A549 (cell line): ENCODE measurements around the gene ARHGAP11A. TPM values are rescaled to one million over a fixed set of nuclear protein-coding genes. Genes with fewer than 3 reads are reported as not detected.
A peak's percentile ranks its signal among the peaks of the same experiment; 100 is the strongest.

ENCODE experiments used
- ATAC-seq, 2 experiments: fragments of 200-7000 bp in 1 of 2; fragments of >200 bp in 1 of 2; cut with Nextera tagmentation in 1 of 2; cut with Tn5 transposase in 1 of 2; 3 replicates each; pipeline versions ENCODE4 v1.8.0 to v1.9.1; 2018 to 2020; ENCODE audit warnings: mild to moderate bottlenecking in 1 of 2, moderate library complexity in 1 of 2
- CTCF ChIA-PET: fragments of 300-600 bp; sonication (Branson Sonifier 250); formaldehyde crosslinking; extraction: SDS; loops from one replicate; lab custom pipeline; 2021; ENCODE audit warnings: antibody characterized with exemption, inconsistent platforms; lab: Yijun Ruan, JAX
- POLR2A ChIA-PET: fragments of 350-600 bp; formaldehyde crosslinking; extraction: SDS; loops from one replicate; lab custom pipeline; 2021; ENCODE audit warnings: antibody characterized with exemption, inconsistent platforms; lab: Yijun Ruan, JAX
- DNase-seq, 2 experiments: peaks; one replicate each; pipeline versions ENCODE4 v3.0.0 to v3.0.0-alpha.2; 2011 to 2016; ENCODE audit warnings: low read depth in 1 of 2, low spot score in 1 of 2
- FAIRE-seq: peaks from 2 replicates; lab custom pipeline; 2011; peaks lifted over from hg19 to GRCh38; lab: Jason Lieb, UNC
- H3K27ac ChIP-seq, 2 experiments: fragments of >200 bp; sonication (Bioruptor Twin); formaldehyde crosslinking; 3 replicates each; pipeline ENCODE4 v1.5.1; 2016 to 2017
- H3K4me1 ChIP-seq: fragments of >200 bp; sonication (Bioruptor Twin); formaldehyde crosslinking; 3 replicates; pipeline ENCODE4 v1.6.1; 2016
- H3K4me2 ChIP-seq: fragments of >200 bp; sonication (Bioruptor Twin); formaldehyde crosslinking; 3 replicates; pipeline ENCODE4 v1.6.1; 2016
- H3K4me3 ChIP-seq: fragments of >200 bp; sonication (Bioruptor Twin); formaldehyde crosslinking; 3 replicates; pipeline ENCODE4 v1.5.1; 2016
- H3K9me3 ChIP-seq: fragments of >200 bp; sonication (Bioruptor Twin); formaldehyde crosslinking; 3 replicates; pipeline ENCODE4 v1.6.1; 2016
- CEBPB ChIP-seq, 2 experiments: fragments of >200 bp in 1 of 2; sonication (Bioruptor Twin) in 1 of 2; formaldehyde crosslinking in 1 of 2; IDR thresholded peaks; 2 replicates each; pipeline ENCODE4 v1.6.1; 2012 to 2016
- EP300 ChIP-seq, 2 experiments: fragments of >200 bp; sonication (Bioruptor Twin); formaldehyde crosslinking; IDR thresholded peaks; 2 replicates in 1 of 2; 3 replicates in 1 of 2; pipeline ENCODE4 v1.6.1; 2016 to 2017
- ESRRA ChIP-seq: fragments of 150-350 bp; IDR thresholded peaks from 2 replicates; pipeline ENCODE4 v1.6.1; 2014; ENCODE audit warnings: mild to moderate bottlenecking, low read length, borderline replicate concordance
- FOSB ChIP-seq: fragments of 250-450 bp; sonication (Bioruptor Pico); IDR thresholded peaks from 2 replicates; pipeline ENCODE4 v1.5.0; 2020; ENCODE audit warnings: mild to moderate bottlenecking, moderate library complexity
- FOSL2 ChIP-seq, 2 experiments: fragments of 450-650 bp in 1 of 2; fragments of >200 bp in 1 of 2; sonication (Bioruptor Twin) in 1 of 2; formaldehyde crosslinking; IDR thresholded peaks; 2 replicates each; pipeline versions ENCODE4 v1.5.0 to v1.6.1; 2016 to 2020; ENCODE audit warnings: mild to moderate bottlenecking in 1 of 2, moderate library complexity in 1 of 2
- FOXS1 ChIP-seq: fragments of 250-450 bp; sonication (Bioruptor Pico); IDR thresholded peaks from 2 replicates; pipeline ENCODE4 v1.5.0; 2020; ENCODE audit warnings: mild to moderate bottlenecking, moderate library complexity
- GATA3 ChIP-seq: IDR thresholded peaks from 2 replicates; pipeline ENCODE4 v1.6.1; 2012; ENCODE audit warnings: borderline replicate concordance
- HOXB13 ChIP-seq: fragments of 250-450 bp; sonication (Bioruptor Pico); IDR thresholded peaks from 2 replicates; pipeline ENCODE4 v1.5.0; 2020; ENCODE audit warnings: low read depth, mild to moderate bottlenecking, moderate library complexity
- JUN ChIP-seq, 2 experiments: fragments of >200 bp; sonication (Bioruptor Twin); formaldehyde crosslinking; IDR thresholded peaks; 2 replicates in 1 of 2; 3 replicates in 1 of 2; pipeline ENCODE4 v1.6.1; 2016 to 2017
- JUNB ChIP-seq: fragments of >200 bp; sonication (Bioruptor Twin); formaldehyde crosslinking; IDR thresholded peaks from 2 replicates; pipeline ENCODE4 v1.6.1; 2016
- MAFK ChIP-seq: fragments of 450-650 bp; IDR thresholded peaks from 2 replicates; pipeline ENCODE4 v1.6.1; 2014; ENCODE audit not compliant: partially characterized antibody
- MAZ ChIP-seq: fragments of 150-350 bp; IDR thresholded peaks from 2 replicates; pipeline ENCODE4 v1.6.1; 2014; ENCODE audit warnings: antibody characterized with exemption, low read depth, low read length, borderline replicate concordance
- NR3C1 ChIP-seq: fragments of >200 bp; sonication (Bioruptor Twin); formaldehyde crosslinking; IDR thresholded peaks from 3 replicates; pipeline ENCODE4 v1.6.1; 2017
- RAD21 ChIP-seq, 2 experiments: fragments of >200 bp in 1 of 2; sonication (Bioruptor Twin) in 1 of 2; formaldehyde crosslinking in 1 of 2; IDR thresholded peaks in 1 of 2; conservative IDR thresholded peaks in 1 of 2; 2 replicates in 1 of 2; 3 replicates in 1 of 2; pipeline ENCODE4 v1.6.1; 2012 to 2018; ENCODE audit warnings: inconsistent platforms in 1 of 2
- RFX5 ChIP-seq: fragments of 450-650 bp; IDR thresholded peaks from 2 replicates; pipeline ENCODE4 v1.7.1; 2014; ENCODE audit warnings: antibody characterized with exemption, mild to moderate bottlenecking, moderate library complexity
- RNF2 ChIP-seq: fragments of 200-600 bp; sonication (generic); IDR thresholded peaks from 2 replicates; pipeline ENCODE4 v1.6.1; 2016; ENCODE audit warnings: low read depth, mild to moderate bottlenecking, antibody characterized with exemption, moderate library complexity, borderline replicate concordance
- SMC3 ChIP-seq: fragments of >200 bp; sonication (Bioruptor Twin); formaldehyde crosslinking; IDR thresholded peaks from 3 replicates; pipeline ENCODE4 v1.6.1; 2018; ENCODE audit warnings: inconsistent platforms
- SREBF2 ChIP-seq: fragments of 450-650 bp; IDR thresholded peaks from 2 replicates; pipeline ENCODE4 v1.6.1; 2014; ENCODE audit warnings: mild to moderate bottlenecking, moderate library complexity
- TP53 ChIP-seq: fragments of 250-450 bp; sonication (Bioruptor Pico); IDR thresholded peaks from 2 replicates; pipeline ENCODE4 v1.5.0; 2021; ENCODE audit warnings: mild to moderate bottlenecking, moderate library complexity
- ZFP36 ChIP-seq: fragments of 450-650 bp; IDR thresholded peaks from 2 replicates; pipeline ENCODE4 v1.6.1; 2014; ENCODE audit warnings: borderline replicate concordance; ENCODE audit not compliant: partially characterized antibody
- WGBS: methylation state at CpG from one replicate; pipeline ENCODE4 v1.1.6; 2017; ENCODE audit errors: missing lambda C conversion rate; 5-methylcytosine and 5-hydroxymethylcytosine counted together
- polyA plus RNA-seq, 4 experiments: library from polyadenylated mRNA; depleted of rRNA in 3 of 4; stranded (reverse); fragments of >200 nt; fragmentation: RNase III in 1 of 4; extraction: RNeasy Plus Mini Kit Qiagen cat#74134 plus additional on column Dnase treatment in 1 of 4; gene quantifications; 2 replicates in 3 of 4; 3 replicates in 1 of 4; pipeline ENCODE4 v1.2.3, GENCODE V29; 2011 to 2017
- TF ChIP-seq, protein P1 (sequence below): fragments of 250-450 bp; sonication (Bioruptor Pico); IDR thresholded peaks from 2 replicates; pipeline ENCODE4 v1.5.0; 2021; ENCODE audit warnings: mild to moderate bottlenecking, moderate library complexity, borderline replicate concordance
- TF ChIP-seq, protein P2 (sequence below): fragments of >200 bp; sonication (Bioruptor Twin); formaldehyde crosslinking; IDR thresholded peaks from 3 replicates; pipeline ENCODE4 v1.5.1; 2016
- TF ChIP-seq, protein P3 (sequence below): IDR thresholded peaks from 2 replicates; pipeline ENCODE4 v1.6.1; 2012
- TF ChIP-seq, protein P4 (sequence below): fragments of >200 bp; sonication (Bioruptor Twin); formaldehyde crosslinking; IDR thresholded peaks from 3 replicates; pipeline ENCODE4 v1.6.1; 2016
- TF ChIP-seq, protein P5 (sequence below): fragments of 150-350 bp; IDR thresholded peaks from 2 replicates; pipeline ENCODE4 v1.6.1; 2014; ENCODE audit warnings: low read depth, mild to moderate bottlenecking, low read length
- TF ChIP-seq, protein P6 (sequence below): fragments of >200 bp; sonication (Bioruptor Twin); formaldehyde crosslinking; IDR thresholded peaks from 2 replicates; pipeline ENCODE4 v1.6.1; 2016

Gene ARHGAP11A
- polyA plus RNA-seq, 2 of the 4 experiments (the other 2 are of a cell fraction): 39.3 to 121 TPM

DNA sequence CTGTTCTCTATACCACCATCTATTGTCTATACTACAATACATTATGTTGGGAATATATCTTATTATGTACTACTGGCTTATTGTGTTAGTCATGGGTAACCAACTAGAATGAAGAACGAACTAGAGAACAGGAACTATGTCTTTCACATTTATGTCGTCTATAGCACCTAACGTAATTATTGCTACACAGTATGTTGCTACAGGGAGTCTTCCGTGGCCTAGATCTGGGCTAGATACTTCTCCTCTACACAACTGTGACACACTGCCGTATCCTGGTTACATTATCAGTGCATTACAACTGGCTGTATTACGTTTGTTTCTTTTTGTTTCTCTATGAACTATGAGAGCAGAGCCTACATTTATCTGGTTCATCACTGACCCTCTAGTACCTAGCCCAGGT is 60.2 kb downstream of the ARHGAP11A start (continued):
- TF ChIP-seq, protein P1, sequence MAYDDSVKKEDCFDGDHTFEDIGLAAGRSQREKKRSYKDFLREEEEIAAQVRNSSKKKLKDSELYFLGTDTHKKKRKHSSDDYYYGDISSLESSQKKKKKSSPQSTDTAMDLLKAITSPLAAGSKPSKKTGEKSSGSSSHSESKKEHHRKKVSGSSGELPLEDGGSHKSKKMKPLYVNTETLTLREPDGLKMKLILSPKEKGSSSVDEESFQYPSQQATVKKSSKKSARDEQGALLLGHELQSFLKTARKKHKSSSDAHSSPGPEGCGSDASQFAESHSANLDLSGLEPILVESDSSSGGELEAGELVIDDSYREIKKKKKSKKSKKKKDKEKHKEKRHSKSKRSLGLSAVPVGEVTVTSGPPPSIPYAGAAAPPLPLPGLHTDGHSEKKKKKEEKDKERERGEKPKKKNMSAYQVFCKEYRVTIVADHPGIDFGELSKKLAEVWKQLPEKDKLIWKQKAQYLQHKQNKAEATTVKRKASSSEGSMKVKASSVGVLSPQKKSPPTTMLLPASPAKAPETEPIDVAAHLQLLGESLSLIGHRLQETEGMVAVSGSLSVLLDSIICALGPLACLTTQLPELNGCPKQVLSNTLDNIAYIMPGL (CRISPR knock-in tag): no peak
- TF ChIP-seq FOSB: no peak
- TF ChIP-seq, all 56 proteins: peak for 0

DNA sequence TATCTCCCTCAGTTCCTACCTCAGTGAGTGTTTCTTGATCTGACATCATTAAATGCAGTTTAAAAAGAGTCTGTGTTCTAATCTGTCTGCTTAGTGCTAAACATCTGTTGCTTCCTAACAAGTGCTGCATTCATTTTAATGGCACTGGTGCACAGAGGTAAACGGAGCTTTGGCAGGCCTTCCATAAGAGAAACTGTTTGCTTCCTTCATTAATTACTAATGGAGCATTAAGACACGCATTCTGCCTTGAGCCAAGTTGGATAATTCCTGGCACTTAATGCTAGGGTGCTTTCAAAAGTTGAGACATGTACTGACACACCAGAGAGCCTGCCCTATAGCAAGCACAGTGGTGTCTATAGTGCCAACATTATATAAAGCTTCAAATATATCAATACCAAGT is 60.9 kb downstream of the ARHGAP11A start:
- peak overlapping the region; percentile 41 to 77 for H3K27ac ChIP-seq
- no peak for DNase-seq
- H3K4me3 ChIP-seq: no peak overlapping the region
- FAIRE-seq: peak; percentile 70
- 63% methylated on average over 2 of the region's 2 CpGs for WGBS
- H3K4me2 ChIP-seq: peak overlapping the region; percentile 78
- no peaks in the 10 kb centered on the region for H3K9me3 ChIP-seq
- ATAC-seq: no peak
- CTCF ChIA-PET: interaction anchor here (1.2 to 2.9 kb wide), 7 partner anchors 13 to 456 kb away, joined by 3 to 33 read pairs (median 5); no protein-coding TSS in a partner anchor
- H3K4me1 ChIP-seq: peaks cover 40% of the 10 kb centered on the region
- POLR2A ChIA-PET: no interaction called here
- TF ChIP-seq HOXB13 (CRISPR knock-in tag) (no peak), FOXS1 (CRISPR knock-in tag) (no peak), GATA3 (no peak), SREBF2 (no peak), NR3C1 (no peak), MAFK (no peak), ESRRA (no peak), TP53 (CRISPR knock-in tag) (no peak)
- TF ChIP-seq, protein P2, sequence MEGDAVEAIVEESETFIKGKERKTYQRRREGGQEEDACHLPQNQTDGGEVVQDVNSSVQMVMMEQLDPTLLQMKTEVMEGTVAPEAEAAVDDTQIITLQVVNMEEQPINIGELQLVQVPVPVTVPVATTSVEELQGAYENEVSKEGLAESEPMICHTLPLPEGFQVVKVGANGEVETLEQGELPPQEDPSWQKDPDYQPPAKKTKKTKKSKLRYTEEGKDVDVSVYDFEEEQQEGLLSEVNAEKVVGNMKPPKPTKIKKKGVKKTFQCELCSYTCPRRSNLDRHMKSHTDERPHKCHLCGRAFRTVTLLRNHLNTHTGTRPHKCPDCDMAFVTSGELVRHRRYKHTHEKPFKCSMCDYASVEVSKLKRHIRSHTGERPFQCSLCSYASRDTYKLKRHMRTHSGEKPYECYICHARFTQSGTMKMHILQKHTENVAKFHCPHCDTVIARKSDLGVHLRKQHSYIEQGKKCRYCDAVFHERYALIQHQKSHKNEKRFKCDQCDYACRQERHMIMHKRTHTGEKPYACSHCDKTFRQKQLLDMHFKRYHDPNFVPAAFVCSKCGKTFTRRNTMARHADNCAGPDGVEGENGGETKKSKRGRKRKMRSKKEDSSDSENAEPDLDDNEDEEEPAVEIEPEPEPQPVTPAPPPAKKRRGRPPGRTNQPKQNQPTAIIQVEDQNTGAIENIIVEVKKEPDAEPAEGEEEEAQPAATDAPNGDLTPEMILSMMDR: no peak
- TF ChIP-seq, protein P3, sequence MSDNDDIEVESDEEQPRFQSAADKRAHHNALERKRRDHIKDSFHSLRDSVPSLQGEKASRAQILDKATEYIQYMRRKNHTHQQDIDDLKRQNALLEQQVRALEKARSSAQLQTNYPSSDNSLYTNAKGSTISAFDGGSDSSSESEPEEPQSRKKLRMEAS: no peak

DNA sequence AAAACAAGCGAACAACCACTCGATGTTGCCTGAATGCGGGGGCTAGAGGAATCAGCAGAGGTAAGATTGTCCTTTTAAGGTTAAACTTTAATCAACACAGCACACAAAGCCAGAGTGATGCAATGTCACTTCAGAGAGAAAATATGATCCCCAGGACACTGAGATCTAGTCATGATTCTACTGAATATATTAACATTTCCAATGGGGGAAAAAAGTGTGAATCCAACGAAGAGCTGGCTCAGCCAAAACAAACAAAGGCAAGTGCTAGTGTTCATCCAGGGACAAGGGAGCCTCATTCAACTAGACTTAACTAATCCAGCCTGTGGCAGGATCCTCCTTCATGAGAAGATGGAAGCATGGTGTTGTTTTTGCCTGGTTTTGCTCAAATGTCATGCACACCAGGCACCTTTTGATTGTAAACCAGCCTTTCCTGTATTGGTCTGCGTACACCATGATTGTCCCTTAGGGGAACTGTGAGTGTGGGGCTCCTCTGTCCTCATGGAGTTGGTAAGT is 62.0 kb downstream of the ARHGAP11A start:
- 6% methylated on average over 5 of the region's 5 CpGs for WGBS
- DNase-seq (peak; percentile 43 to 85), ATAC-seq (peak; percentile 68 to 86), FAIRE-seq (peak; percentile 91)
- H3K9me3 ChIP-seq: no peaks in the 10 kb centered on the region
- peak overlapping the region; percentile 77 to 79 for H3K27ac ChIP-seq
- CTCF ChIA-PET: interaction anchor here (1.0 to 6.5 kb wide), 4 partner anchors 12 to 279 kb away, joined by 4 to 60 read pairs (median 6); no protein-coding TSS in a partner anchor
- H3K4me1 ChIP-seq: peaks cover 46% of the 10 kb centered on the region
- H3K4me2 ChIP-seq: peak overlapping the region; percentile 78
- peak overlapping the region; percentile 15; the same call in 1 of the 3 replicates for H3K4me3 ChIP-seq
- POLR2A ChIA-PET: no interaction called here
- TF ChIP-seq, protein P4, sequence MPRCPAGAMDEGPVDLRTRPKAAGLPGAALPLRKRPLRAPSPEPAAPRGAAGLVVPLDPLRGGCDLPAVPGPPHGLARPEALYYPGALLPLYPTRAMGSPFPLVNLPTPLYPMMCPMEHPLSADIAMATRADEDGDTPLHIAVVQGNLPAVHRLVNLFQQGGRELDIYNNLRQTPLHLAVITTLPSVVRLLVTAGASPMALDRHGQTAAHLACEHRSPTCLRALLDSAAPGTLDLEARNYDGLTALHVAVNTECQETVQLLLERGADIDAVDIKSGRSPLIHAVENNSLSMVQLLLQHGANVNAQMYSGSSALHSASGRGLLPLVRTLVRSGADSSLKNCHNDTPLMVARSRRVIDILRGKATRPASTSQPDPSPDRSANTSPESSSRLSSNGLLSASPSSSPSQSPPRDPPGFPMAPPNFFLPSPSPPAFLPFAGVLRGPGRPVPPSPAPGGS: peak; percentile 68; the same call in 1 of the 3 replicates
- TF ChIP-seq, protein P5, sequence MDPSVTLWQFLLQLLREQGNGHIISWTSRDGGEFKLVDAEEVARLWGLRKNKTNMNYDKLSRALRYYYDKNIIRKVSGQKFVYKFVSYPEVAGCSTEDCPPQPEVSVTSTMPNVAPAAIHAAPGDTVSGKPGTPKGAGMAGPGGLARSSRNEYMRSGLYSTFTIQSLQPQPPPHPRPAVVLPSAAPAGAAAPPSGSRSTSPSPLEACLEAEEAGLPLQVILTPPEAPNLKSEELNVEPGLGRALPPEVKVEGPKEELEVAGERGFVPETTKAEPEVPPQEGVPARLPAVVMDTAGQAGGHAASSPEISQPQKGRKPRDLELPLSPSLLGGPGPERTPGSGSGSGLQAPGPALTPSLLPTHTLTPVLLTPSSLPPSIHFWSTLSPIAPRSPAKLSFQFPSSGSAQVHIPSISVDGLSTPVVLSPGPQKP: no peak
- TF ChIP-seq CEBPB (IDR thresholded peaks at IDR 0.05) (peak; percentile 94 to 98), GATA3 (peak; percentile 73), TP53 (CRISPR knock-in tag) (no peak), RAD21 (conservative IDR thresholded peaks at IDR 0.05 in 1 of 2, IDR thresholded peaks at IDR 0.05 in 1 of 2) (peak in 1 of 2 experiments; percentile 49; a peak in 4 of 5 replicates), JUN (IDR thresholded peaks at IDR 0.05) (peak; percentile 63 to 78; a peak in 2 of 5 replicates), SMC3 (0 out of 3 replicates have a peak, but pooled peaks have one; percentile 27), EP300 (IDR thresholded peaks at IDR 0.05) (peak; percentile 62 to 69; a peak in 2 of 5 replicates), RNF2 (no peak), FOSL2 (IDR thresholded peaks at IDR 0.05) (no peak), FOSL2 (CRISPR knock-in tag; IDR thresholded peaks at IDR 0.05) (peak; percentile 60), RFX5 (no peak), MAFK (peak; percentile 68), JUNB (peak; percentile 76), MAZ (no peak), ZFP36 (peak; percentile 14)
- TF ChIP-seq, protein P3: 0 out of 2 replicates have a peak, but pooled peaks have one; percentile 30
- TF ChIP-seq, protein P6, sequence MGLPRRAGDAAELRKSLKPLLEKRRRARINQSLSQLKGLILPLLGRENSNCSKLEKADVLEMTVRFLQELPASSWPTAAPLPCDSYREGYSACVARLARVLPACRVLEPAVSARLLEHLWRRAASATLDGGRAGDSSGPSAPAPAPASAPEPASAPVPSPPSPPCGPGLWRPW: no peak
